GM10248 (cell line): ENCODE measurements around the gene SCAP.

Source experiments
- CTCF ChIA-PET: fragments of 300-600 bp; sonication (Branson Sonifier 250); formaldehyde crosslinking; extraction: SDS; loops from one replicate; lab custom pipeline; 2021; ENCODE audit warnings: antibody characterized with exemption; lab: Yijun Ruan, JAX
- POLR2A ChIA-PET: fragments of 350-650 bp; sonication (Branson Sonifier 250); formaldehyde crosslinking; extraction: SDS; loops from one replicate; lab custom pipeline; 2020; ENCODE audit warnings: antibody characterized with exemption; lab: Yijun Ruan, JAX
- DNase-seq: peaks from one replicate; pipeline ENCODE4 v3.0.0; 2012; ENCODE audit errors: extremely low spot score
- TF ChIP-seq, protein P1 (sequence below): IDR thresholded peaks from 2 replicates; pipeline ENCODE4 v1.5.1; 2012; ENCODE audit warnings: mild to moderate bottlenecking, low read depth; ENCODE audit errors: extremely low read depth, missing control alignments, control extremely low read depth

Gene SCAP

DNA sequence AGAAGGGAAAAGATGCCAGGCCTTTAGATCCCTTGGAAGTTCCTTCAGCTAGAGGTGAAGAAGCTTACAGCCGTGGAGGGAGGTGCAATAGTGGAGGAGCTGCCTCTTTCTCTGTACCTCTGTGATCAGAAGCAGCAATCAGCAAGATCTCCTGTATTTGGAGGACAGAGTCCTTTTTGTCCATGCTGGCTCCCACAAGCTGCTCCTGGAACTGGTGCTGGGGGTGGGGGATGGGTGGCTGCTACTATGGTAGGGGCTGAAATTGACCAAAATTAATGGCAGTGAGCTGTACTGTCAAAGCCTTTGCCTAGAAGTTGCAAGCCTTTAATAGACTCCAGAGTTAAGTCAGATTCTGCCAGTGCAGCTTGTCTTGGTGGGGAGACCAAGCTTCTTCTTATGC is 76.7 kb downstream of the SCAP start:
- TF ChIP-seq, protein P1, sequence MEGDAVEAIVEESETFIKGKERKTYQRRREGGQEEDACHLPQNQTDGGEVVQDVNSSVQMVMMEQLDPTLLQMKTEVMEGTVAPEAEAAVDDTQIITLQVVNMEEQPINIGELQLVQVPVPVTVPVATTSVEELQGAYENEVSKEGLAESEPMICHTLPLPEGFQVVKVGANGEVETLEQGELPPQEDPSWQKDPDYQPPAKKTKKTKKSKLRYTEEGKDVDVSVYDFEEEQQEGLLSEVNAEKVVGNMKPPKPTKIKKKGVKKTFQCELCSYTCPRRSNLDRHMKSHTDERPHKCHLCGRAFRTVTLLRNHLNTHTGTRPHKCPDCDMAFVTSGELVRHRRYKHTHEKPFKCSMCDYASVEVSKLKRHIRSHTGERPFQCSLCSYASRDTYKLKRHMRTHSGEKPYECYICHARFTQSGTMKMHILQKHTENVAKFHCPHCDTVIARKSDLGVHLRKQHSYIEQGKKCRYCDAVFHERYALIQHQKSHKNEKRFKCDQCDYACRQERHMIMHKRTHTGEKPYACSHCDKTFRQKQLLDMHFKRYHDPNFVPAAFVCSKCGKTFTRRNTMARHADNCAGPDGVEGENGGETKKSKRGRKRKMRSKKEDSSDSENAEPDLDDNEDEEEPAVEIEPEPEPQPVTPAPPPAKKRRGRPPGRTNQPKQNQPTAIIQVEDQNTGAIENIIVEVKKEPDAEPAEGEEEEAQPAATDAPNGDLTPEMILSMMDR = no peak
- ChIA-PET POLR2A (no interaction called here), CTCF (interaction anchor here (1.0 to 1.2 kb wide), 3 partner anchors 10 to 37 kb away, joined by 3 read pairs; no protein-coding TSS in a partner anchor)
- DNase-seq = no peak

DNA sequence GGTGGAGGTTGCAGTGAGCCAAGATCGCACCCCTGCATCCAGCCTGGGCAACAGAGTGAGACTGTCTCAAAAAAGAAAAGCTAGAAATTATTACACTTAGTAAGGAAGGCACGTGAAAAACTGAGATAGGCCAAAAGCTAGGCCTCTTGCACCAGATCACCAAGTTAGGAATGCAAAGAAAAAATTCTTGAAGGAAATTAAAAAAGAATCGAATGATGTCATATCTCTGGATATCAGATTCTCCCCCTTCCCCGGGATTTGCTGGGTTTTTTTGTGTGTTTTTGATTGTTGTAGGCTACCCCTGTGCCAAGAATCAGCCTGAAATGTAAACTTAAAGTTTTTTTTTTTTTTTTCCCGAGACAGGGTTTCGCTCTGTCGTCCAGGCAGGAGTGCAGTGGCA is 77.5 kb downstream of the SCAP start:
- ChIA-PET CTCF (interaction anchor here (1.0 kb wide), 1 partner anchor 11 kb away, joined by 3 read pairs; no protein-coding TSS in a partner anchor), POLR2A (no interaction called here)
- DNase-seq = no peak
- TF ChIP-seq, protein P1 = no peak

DNA sequence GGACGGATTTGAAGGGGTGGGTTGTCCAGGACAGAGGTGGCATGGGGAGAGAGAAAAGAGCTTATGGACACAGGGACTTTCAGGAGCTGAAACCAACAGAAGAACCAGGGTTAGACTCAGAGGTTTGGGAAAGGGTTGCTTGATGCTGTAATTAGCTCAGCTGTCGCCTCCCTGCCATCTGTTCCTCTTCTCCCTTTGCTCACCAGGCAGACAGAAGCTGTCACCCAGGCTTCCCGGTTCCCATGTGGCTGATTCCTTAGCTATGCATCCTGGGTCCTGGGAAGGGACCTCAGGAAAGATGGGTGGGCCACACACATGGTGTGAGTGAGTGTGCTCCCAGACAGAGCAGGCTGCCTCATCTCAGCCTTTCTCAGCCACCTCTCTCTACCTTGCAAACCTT is 80.9 kb downstream of the SCAP start:
- CTCF ChIA-PET = interaction anchor here (0.8 to 2.2 kb wide), 5 partner anchors 9 to 27 kb away, joined by 3 to 11 read pairs (median 4); no protein-coding TSS in a partner anchor
- POLR2A ChIA-PET = interaction anchor here (0.9 kb wide), 1 partner anchor 14 kb away, joined by 3 read pairs; the partner anchor contains the start of gene PTPN23
- TF ChIP-seq, protein P1 = no peak
- DNase-seq = no peak

DNA sequence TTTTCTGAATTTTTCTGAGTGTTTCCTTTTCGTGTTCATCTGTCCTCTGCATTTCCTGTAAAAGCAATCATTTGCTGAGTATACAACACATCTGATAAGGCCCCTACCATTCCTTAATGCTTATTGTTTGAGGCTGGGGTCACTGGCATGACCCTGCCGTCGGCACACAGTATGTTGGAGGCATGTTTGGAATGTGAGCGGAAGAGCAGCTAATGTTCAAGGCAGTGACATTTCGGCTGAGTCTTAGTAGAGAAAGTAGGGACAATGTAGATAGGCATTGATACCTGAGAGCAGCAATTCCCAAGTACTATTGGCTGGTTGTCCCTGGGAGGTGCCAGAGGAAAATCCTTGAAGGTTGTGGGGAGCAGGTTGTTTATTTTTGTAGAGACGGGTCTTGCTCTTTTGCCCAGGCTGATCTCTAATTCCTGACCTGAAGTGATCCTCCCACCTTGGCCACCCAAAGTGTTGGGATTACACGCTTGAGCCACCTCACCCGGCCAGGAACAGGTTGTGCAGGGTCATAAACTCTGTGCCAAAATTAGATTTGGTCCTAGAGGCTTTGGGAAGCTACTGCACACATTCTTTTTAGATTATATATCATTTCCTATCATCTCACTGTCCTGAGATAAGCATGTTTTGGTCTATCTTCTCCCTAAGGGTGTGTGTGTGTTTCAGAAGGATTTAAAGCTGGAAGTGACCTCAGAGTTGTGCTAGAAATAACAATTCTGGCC is 81.4 kb downstream of the SCAP start:
- ChIA-PET CTCF (interaction anchor here (0.8 to 2.2 kb wide), 7 partner anchors 8 to 128 kb away, joined by 3 to 11 read pairs (median 4); no protein-coding TSS in a partner anchor), POLR2A (interaction anchor here (0.9 kb wide), 1 partner anchor 14 kb away, joined by 3 read pairs; the partner anchor contains the start of gene PTPN23)
- DNase-seq = no peak
- TF ChIP-seq, protein P1 = no peak

DNA sequence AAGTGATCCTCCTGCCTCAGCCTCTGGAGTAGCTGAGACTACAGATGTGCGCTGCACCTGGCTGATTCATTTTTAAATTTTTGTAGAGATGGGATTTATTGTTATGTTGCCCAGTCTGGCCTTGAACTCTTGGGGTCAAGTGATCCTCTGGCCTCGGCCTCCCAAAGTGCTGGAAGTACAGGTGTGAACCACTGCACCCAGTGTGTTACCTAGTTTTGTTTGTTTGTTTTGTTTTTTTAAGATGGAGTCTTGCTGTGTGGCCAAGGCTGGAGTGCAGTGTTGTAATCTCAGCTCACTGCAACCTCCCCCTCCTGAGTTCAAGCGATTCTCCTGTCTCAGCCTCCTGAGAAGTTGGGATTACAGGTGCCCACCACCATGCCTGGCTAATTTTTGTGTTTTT is 82.8 kb downstream of the SCAP start:
- TF ChIP-seq, protein P1 = no peak
- ChIA-PET POLR2A (interaction anchor here (0.6 kb wide), 1 partner anchor 190 kb away, joined by 4 read pairs; no protein-coding TSS in a partner anchor), CTCF (interaction anchor here (1.5 kb wide), 1 partner anchor 9 kb away, joined by 4 read pairs; no protein-coding TSS in a partner anchor)
- DNase-seq = no peak

DNA sequence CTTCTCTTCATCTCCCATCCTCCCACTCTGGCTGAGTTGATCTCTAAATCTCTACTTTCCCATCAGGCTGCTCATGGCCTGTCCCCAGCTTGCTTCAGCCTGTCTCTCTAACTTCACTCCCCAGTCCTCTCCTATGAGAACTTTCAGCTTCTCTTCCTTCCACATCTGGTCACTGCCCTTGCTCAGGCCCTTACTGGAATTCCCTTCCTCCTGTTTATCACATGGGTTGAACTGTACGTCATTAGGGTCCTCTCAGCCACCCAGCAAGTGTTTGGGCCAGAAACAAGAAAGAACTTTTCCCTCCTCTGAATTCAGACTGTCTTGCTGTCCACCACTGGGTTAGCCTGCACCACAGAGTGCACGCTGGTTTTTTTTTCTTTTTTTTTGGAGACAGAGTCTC is 89.9 kb downstream of the SCAP start:
- ChIA-PET POLR2A (no interaction called here), CTCF (interaction anchor here (1.1 to 1.2 kb wide), 2 partner anchors 9 to 14 kb away, joined by 3 read pairs; no protein-coding TSS in a partner anchor)
- DNase-seq = no peak
- TF ChIP-seq, protein P1 = no peak
